ENCODE data around the gene PIP5K1B.

PIP5K1B gene

GRCh38 chr9:69058101-69058500 lies 353.1 kb downstream of the PIP5K1B start:
- H3K4me3 Mint-ChIP-seq: no peak overlapping the region
- H3K36me3 Mint-ChIP-seq: peaks cover 54% of the 10 kb centered on the region
- H3K27ac Mint-ChIP-seq: no peak overlapping the region
- no peak for ATAC-seq
- H3K4me1 Mint-ChIP-seq: peaks cover 6% of the 10 kb centered on the region
- no peaks in the 10 kb centered on the region for H3K27me3 Mint-ChIP-seq
- no peaks in the 10 kb centered on the region for H3K9me3 Mint-ChIP-seq

All from stimulated activated memory B cell treated with anti-CD40 and anti-IgM and Interleukin-4, amounts not matched to agents 10 μg/mL and 1 μg/mL and 100 μg/mL, for 72 hours (primary cell).